GM18517 (cell line): ENCODE results near the gene CYP4B1.
"Not testable (repeated sequence)": the region's sequence is repeated elsewhere in the genome, so short reads cannot be mapped to it uniquely, and the experiment has no call there.

Experiments used
- ATAC-seq: cut with Tn5 transposase; IDR thresholded peaks from one replicate; pipeline ENCODE4 v1.9.1; 2021; ENCODE audit warnings: mild to moderate bottlenecking, moderate library complexity; ENCODE audit not compliant: unreplicated experiment

Gene CYP4B1

GRCh38 chr1:46813858-46814396, 15.1 kb downstream of the CYP4B1 start:
- no peak for ATAC-seq

- ATAC-seq: no peak
These were observed 16.3 kb downstream of the CYP4B1 start for GRCh38 chr1:46815133-46815532.

- no peak for ATAC-seq
These were observed 18.1 kb downstream of the CYP4B1 start for GRCh38 chr1:46816930-46817329.

- no peak for ATAC-seq
These were observed 19.0 kb downstream of the CYP4B1 start for GRCh38 chr1:46817814-46818213.

- ATAC-seq: no peak
These were observed 19.7 kb downstream of the CYP4B1 start for GRCh38 chr1:46818591-46818990.

GRCh38 chr1:46819335-46819734, 20.5 kb downstream of the CYP4B1 start:
- ATAC-seq: no peak

- no peak for ATAC-seq
These were observed 21.2 kb downstream of the CYP4B1 start for GRCh38 chr1:46820076-46820475.

GRCh38 chr1:46820560-46821060, 21.8 kb downstream of the CYP4B1 start:
- ATAC-seq: no peak

GRCh38 chr1:46822248-46822826, 23.5 kb downstream of the CYP4B1 start:
- ATAC-seq: no peak

- no peak for ATAC-seq
These were observed 24.3 kb downstream of the CYP4B1 start for GRCh38 chr1:46823151-46823550.

GRCh38 chr1:46826892-46827291, 28.0 kb downstream of the CYP4B1 start:
- not testable (repeated sequence) for ATAC-seq

GRCh38 chr1:46830665-46831322, 31.9 kb downstream of the CYP4B1 start:
- no peak for ATAC-seq

GRCh38 chr1:46835469-46835868, 36.6 kb downstream of the CYP4B1 start:
- ATAC-seq: not testable (repeated sequence)

- ATAC-seq: not testable (repeated sequence)
These were observed 47.5 kb downstream of the CYP4B1 start for GRCh38 chr1:46846386-46846785.

GRCh38 chr1:46857660-46858065, 58.8 kb downstream of the CYP4B1 start:
- ATAC-seq: not testable (repeated sequence)

- ATAC-seq: no peak
These were observed 63.5 kb downstream of the CYP4B1 start for GRCh38 chr1:46862348-46862747.
